IMR-90 (cell line): ENCODE results near the gene PEX26. TPM values are rescaled to one million over a fixed set of nuclear protein-coding genes. Genes with fewer than 3 reads are reported as not detected.

Source experiments
- ATAC-seq: fragments of 200-7000 bp; cut with Tn5 transposase; 2 replicates; pipeline ENCODE4 v1.9.1; 2020; ENCODE audit warnings: low read depth, mild to moderate bottlenecking, moderate library complexity
- BruUV-seq: library from RNA; stranded (reverse); fragments of 400-500 nt; replicated peaks from 2 replicates; lab custom pipeline; 2021; lab: Mats Ljungman, UMichigan
- CTCF ChIA-PET: fragments of 300-600 bp; formaldehyde crosslinking; extraction: SDS; loops from one replicate; lab custom pipeline; 2021; ENCODE audit warnings: antibody characterized with exemption; lab: Yijun Ruan, JAX
- POLR2A ChIA-PET: fragments of 300-600 bp; sonication (Branson Sonifier 250); formaldehyde crosslinking; loops from one replicate; lab custom pipeline; 2022; ENCODE audit warnings: antibody characterized with exemption; ENCODE audit not compliant: unreplicated experiment; lab: Charles Lee
- DNase-seq: peaks from one replicate; pipeline ENCODE4 v3.0.0; 2013
- H2AFZ ChIP-seq: replicated peaks from 2 replicates; pipeline ENCODE3; 2013; ENCODE audit warnings: low read length, mild to moderate bottlenecking; ENCODE audit not compliant: poor library complexity
- H2AK5ac ChIP-seq: 2 replicates; pipeline ENCODE4 v1.6.1; 2013; ENCODE audit warnings: low read depth, low read length, inconsistent platforms
- H2AK9ac ChIP-seq: replicated peaks from 2 replicates; pipeline ENCODE3; 2013; ENCODE audit warnings: mild to moderate bottlenecking, low read depth, low read length, moderate library complexity; ENCODE audit not compliant: poor library complexity
- H2BK120ac ChIP-seq: 2 replicates; pipeline ENCODE4 v1.6.1; 2013; ENCODE audit warnings: low read depth, low read length, inconsistent platforms
- H2BK15ac ChIP-seq: 3 replicates; pipeline ENCODE4 v1.6.1; 2013; ENCODE audit warnings: low read depth, low read length, inconsistent platforms
- H2BK20ac ChIP-seq: 2 replicates; pipeline ENCODE4 v1.6.1; 2013; ENCODE audit warnings: low read depth, mild to moderate bottlenecking, inconsistent platforms, low read length, moderate library complexity
- H2BK5ac ChIP-seq: 2 replicates; pipeline ENCODE4 v1.6.1; 2013; ENCODE audit warnings: mild to moderate bottlenecking, low read depth, low read length, inconsistent platforms; ENCODE audit not compliant: poor library complexity, severe bottlenecking
- H3K14ac ChIP-seq: replicated peaks from 2 replicates; pipeline ENCODE4 v1.6.1; 2013; ENCODE audit warnings: low read depth, low read length, inconsistent platforms
- H3K18ac ChIP-seq: 2 replicates; pipeline ENCODE4 v1.6.1; 2013; ENCODE audit warnings: low read depth, low read length, control low read depth
- H3K23ac ChIP-seq: 2 replicates; pipeline ENCODE4 v1.6.1; 2013; ENCODE audit warnings: low read depth, low read length, inconsistent platforms
- H3K27ac ChIP-seq: 2 replicates; pipeline ENCODE4 v1.5.1; 2013; ENCODE audit warnings: mild to moderate bottlenecking, control low read depth, low read length; ENCODE audit not compliant: insufficient read depth
- H3K27me3 ChIP-seq: 2 replicates; pipeline ENCODE4 v1.6.1; 2013; ENCODE audit warnings: low read length; ENCODE audit not compliant: control insufficient read depth, insufficient read depth
- H3K36me3 ChIP-seq: 2 replicates; pipeline ENCODE4 v1.6.1; 2013; ENCODE audit warnings: low read length, mixed read lengths; ENCODE audit not compliant: control insufficient read depth, insufficient read depth
- H3K4ac ChIP-seq: 2 replicates; pipeline ENCODE4 v1.6.1; 2013; ENCODE audit warnings: low read depth, low read length, inconsistent platforms
- H3K4me1 ChIP-seq: 2 replicates; pipeline ENCODE4 v1.6.1; 2013; ENCODE audit warnings: low read length, mixed read lengths; ENCODE audit not compliant: control insufficient read depth, insufficient read depth
- H3K4me2 ChIP-seq: 2 replicates; pipeline ENCODE4 v1.6.1; 2013; ENCODE audit warnings: low read depth, mild to moderate bottlenecking, control low read depth, low read length, moderate library complexity
- H3K4me3 ChIP-seq: 2 replicates; pipeline ENCODE4 v1.5.1; 2013; ENCODE audit warnings: low read depth, mild to moderate bottlenecking, control low read depth, low read length, moderate library complexity; ENCODE audit not compliant: insufficient read depth
- H3K56ac ChIP-seq: 2 replicates; pipeline ENCODE4 v1.6.1; 2013; ENCODE audit warnings: low read length, inconsistent platforms; ENCODE audit not compliant: insufficient read depth; ENCODE audit errors: extremely low read depth
- H3K79me1 ChIP-seq, 2 experiments: 2 replicates each; pipeline ENCODE4 v1.6.1; 2013; ENCODE audit warnings: low read length in 2 of 2, inconsistent platforms in 1 of 2, low read depth in 1 of 2
- H3K9ac ChIP-seq: 2 replicates; pipeline ENCODE4 v1.6.1; 2013; ENCODE audit warnings: low read depth, low read length, control low read depth
- H3K9me1 ChIP-seq: 2 replicates; pipeline ENCODE4 v1.6.1; 2013; ENCODE audit warnings: low read length, inconsistent platforms; ENCODE audit not compliant: insufficient read depth
- H3K9me3 ChIP-seq: 2 replicates; pipeline ENCODE4 v1.6.1; 2013; ENCODE audit warnings: low read length; ENCODE audit not compliant: control insufficient read depth, insufficient read depth
- H4K20me1 ChIP-seq: 2 replicates; pipeline ENCODE4 v1.6.1; 2013; ENCODE audit warnings: low read length, inconsistent platforms; ENCODE audit not compliant: insufficient read depth
- H4K5ac ChIP-seq: 2 replicates; pipeline ENCODE4 v1.6.1; 2013; ENCODE audit warnings: mild to moderate bottlenecking, low read depth, low read length, control low read depth
- H4K8ac ChIP-seq, 2 experiments: 2 replicates each; pipeline ENCODE4 v1.6.1; 2013; ENCODE audit warnings: low read depth in 2 of 2, low read length in 2 of 2, control low read depth in 1 of 2, inconsistent platforms in 1 of 2
- H4K91ac ChIP-seq: 2 replicates; pipeline ENCODE4 v1.6.1; 2013; ENCODE audit warnings: low read depth, low read length, inconsistent platforms; ENCODE audit not compliant: insufficient read depth
- CEBPB ChIP-seq: IDR thresholded peaks from 2 replicates; pipeline ENCODE4 v1.6.1; 2012; ENCODE audit warnings: low read depth, low read length, improper control_type of control experiment
- MXI1 ChIP-seq: IDR thresholded peaks from 2 replicates; pipeline ENCODE4 v1.6.1; 2012; ENCODE audit warnings: low read depth, mild to moderate bottlenecking, low read length, moderate library complexity, borderline replicate concordance
- POLR2A ChIP-seq: IDR thresholded peaks from 2 replicates; pipeline ENCODE4 v1.6.1; 2012; ENCODE audit warnings: mild to moderate bottlenecking, low read depth, low read length
- RFX5 ChIP-seq: IDR thresholded peaks from 2 replicates; pipeline ENCODE4 v1.8.0; 2012; ENCODE audit warnings: low read depth, mild to moderate bottlenecking, low read length, moderate library complexity
- SMC3 ChIP-seq: fragments of 150-350 bp; IDR thresholded peaks from 2 replicates; pipeline ENCODE4 v1.6.1; 2016; ENCODE audit warnings: low read depth, mild to moderate bottlenecking, antibody characterized with exemption, low read length, moderate library complexity
- WGBS, 2 experiments: methylation state at CpG; one replicate each; pipeline versions ENCODE4 v1.1.5 to v1.1.7; 2013; ENCODE audit warnings: missing lambda C conversion rate in 2 of 2; ENCODE audit not compliant: insufficient read length in 1 of 2; ENCODE audit errors: extremely low coverage in 2 of 2; 5-methylcytosine and 5-hydroxymethylcytosine counted together
- dilution Hi-C: fragments of 300-500 bp; cut with HindIII; formaldehyde crosslinking; loops from one replicate; pipeline ENCODE4 v1.14.3; 2018; ENCODE audit warnings: low sequenced_read_pairs; ENCODE audit not compliant: unreplicated experiment
- in situ Hi-C: fragments of 300-500 bp; cut with MboI; formaldehyde crosslinking; loops from 3 replicates; pipeline ENCODE4 v1.14.3; 2019; ENCODE audit warnings: low sequenced_read_pairs, inconsistent platforms, mixed read lengths
- intact Hi-C: fragments of 100-400 bp; cut with micrococcal nuclease; formaldehyde crosslinking; loops from 2 replicates; pipeline ENCODE4 v1.10.0; 2022
- polyA plus RNA-seq, 3 experiments: library from polyadenylated mRNA; depleted of rRNA; stranded (reverse); fragments of >200 nt; gene quantifications; 2 replicates each; pipeline ENCODE4 v1.2.3, GENCODE V29; 2012; ENCODE audit warnings: low replicate concordance in 1 of 3
- total RNA-seq: library from RNA; depleted of rRNA; stranded (reverse); fragments of >200 nt; gene quantifications from 2 replicates; pipeline ENCODE4 v1.2.3, GENCODE V29; 2012
- TF ChIP-seq, protein P1 (sequence below): conservative IDR thresholded peaks from 2 replicates; pipeline ENCODE4 v1.5.1; 2012; ENCODE audit warnings: mild to moderate bottlenecking, low read depth, low read length, improper control_type of control experiment

Gene PEX26
- total and polyA plus RNA-seq, 2 of the 4 experiments (the other 2 are of a cell fraction), result 12.2 to 18.5 TPM

- CTCF ChIA-PET, result no interaction called here
- no peak for TF ChIP-seq SMC3
- TF ChIP-seq CEBPB, result no peak
- TF ChIP-seq, protein P1, sequence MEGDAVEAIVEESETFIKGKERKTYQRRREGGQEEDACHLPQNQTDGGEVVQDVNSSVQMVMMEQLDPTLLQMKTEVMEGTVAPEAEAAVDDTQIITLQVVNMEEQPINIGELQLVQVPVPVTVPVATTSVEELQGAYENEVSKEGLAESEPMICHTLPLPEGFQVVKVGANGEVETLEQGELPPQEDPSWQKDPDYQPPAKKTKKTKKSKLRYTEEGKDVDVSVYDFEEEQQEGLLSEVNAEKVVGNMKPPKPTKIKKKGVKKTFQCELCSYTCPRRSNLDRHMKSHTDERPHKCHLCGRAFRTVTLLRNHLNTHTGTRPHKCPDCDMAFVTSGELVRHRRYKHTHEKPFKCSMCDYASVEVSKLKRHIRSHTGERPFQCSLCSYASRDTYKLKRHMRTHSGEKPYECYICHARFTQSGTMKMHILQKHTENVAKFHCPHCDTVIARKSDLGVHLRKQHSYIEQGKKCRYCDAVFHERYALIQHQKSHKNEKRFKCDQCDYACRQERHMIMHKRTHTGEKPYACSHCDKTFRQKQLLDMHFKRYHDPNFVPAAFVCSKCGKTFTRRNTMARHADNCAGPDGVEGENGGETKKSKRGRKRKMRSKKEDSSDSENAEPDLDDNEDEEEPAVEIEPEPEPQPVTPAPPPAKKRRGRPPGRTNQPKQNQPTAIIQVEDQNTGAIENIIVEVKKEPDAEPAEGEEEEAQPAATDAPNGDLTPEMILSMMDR, result no peak
- TF ChIP-seq MXI1, result no peak
- TF ChIP-seq POLR2A, result no peak
- no peak for TF ChIP-seq RFX5
- in situ Hi-C loops, result no loop called here
Observed at GRCh38 chr22:18081416-18081815, 3.6 kb downstream of the PEX26 start.

More at GRCh38 chr22:18081416-18081815, 3.6 kb downstream of the PEX26 start:
- ATAC-seq (no peak), DNase-seq (no peak)
- dilution Hi-C loops (no loop called here), intact Hi-C loops (no loop called here)
- H3K4me2 ChIP-seq, result no peak overlapping the region
- H4K20me1 ChIP-seq, result no peaks in the 10 kb centered on the region
- H2BK5ac ChIP-seq, result no peak overlapping the region
- no peaks in the 10 kb centered on the region for H3K27me3 ChIP-seq
- H4K5ac ChIP-seq, result no peak overlapping the region
- H3K14ac ChIP-seq, result no peak overlapping the region
- H2AK5ac ChIP-seq, result no peak overlapping the region
- peaks cover 28 to 50% of the 10 kb centered on the region in 2 experiments; a peak in 3 of 4 replicates for H3K79me1 ChIP-seq
- H2BK120ac ChIP-seq, result no peak overlapping the region
- peaks cover 2% of the 10 kb centered on the region for H3K4me1 ChIP-seq
- peaks cover 27% of the 10 kb centered on the region for H3K36me3 ChIP-seq
- H3K9me3 ChIP-seq, result no peaks in the 10 kb centered on the region
- H3K56ac ChIP-seq, result no peak overlapping the region
- no peak overlapping the region for H3K9ac ChIP-seq
- no peak overlapping the region for H3K27ac ChIP-seq
- H3K18ac ChIP-seq, result no peak overlapping the region
- H2AK9ac ChIP-seq, result no peak overlapping the region
- no peak overlapping the region for H4K91ac ChIP-seq
- no peak overlapping the region for H4K8ac ChIP-seq
- 0 out of 2 replicates have a peak, but pooled peaks cover 4% of the 10 kb centered on the region for H3K9me1 ChIP-seq
- H2AFZ ChIP-seq, result no peak overlapping the region
- no peak overlapping the region for H3K4ac ChIP-seq
- H2BK20ac ChIP-seq, result no peak overlapping the region
- no TSS peak for BruUV-seq
- POLR2A ChIA-PET, result no interaction called here
- no peak overlapping the region for H2BK15ac ChIP-seq
- H3K23ac ChIP-seq, result no peak overlapping the region; the same call in 1 of the 2 replicates
- no peak overlapping the region for H3K4me3 ChIP-seq
- WGBS, 2 experiments, result 100% methylated on average over 1 of the region's 5 CpGs; no CpG with 5 or more reads in 1 of the 2 experiments
